Keratinocyte (primary cell): Measurements from ENCODE around the gene NRIP2. TPM values are rescaled to one million over a fixed set of nuclear protein-coding genes. Genes with fewer than 3 reads are reported as not detected.

Experiments
- DNase-seq: peaks from one replicate; pipeline ENCODE4 v3.0.0-alpha.2; 2011; ENCODE audit warnings: low read depth, missing footprints, low spot score
- FAIRE-seq: peaks from 2 replicates; lab custom pipeline; 2011; peaks lifted over from hg19 to GRCh38; lab: Jason Lieb, UNC
- H2AFZ ChIP-seq: 2 replicates; pipeline ENCODE4 v1.6.0; 2012; ENCODE audit warnings: low read length, control low read depth, inconsistent platforms; ENCODE audit not compliant: control insufficient read depth
- H3K27ac ChIP-seq: 2 replicates; pipeline ENCODE4 v1.5.1; 2011; ENCODE audit warnings: low read length; ENCODE audit not compliant: control insufficient read depth, insufficient read depth
- H3K27me3 ChIP-seq: 3 replicates; pipeline ENCODE4 v1.6.0; 2011; ENCODE audit warnings: low read length; ENCODE audit not compliant: control insufficient read depth, insufficient read depth; ENCODE audit errors: extremely low read depth
- H3K36me3 ChIP-seq, 2 experiments: 2 replicates in 1 of 2; 3 replicates in 1 of 2; pipeline ENCODE4 v1.5.1; 2011; ENCODE audit warnings: low read length in 2 of 2, mild to moderate bottlenecking in 1 of 2; ENCODE audit not compliant: control insufficient read depth in 2 of 2, insufficient read depth in 2 of 2; ENCODE audit errors: extremely low read depth in 1 of 2
- H3K4me1 ChIP-seq: 3 replicates; pipeline ENCODE4 v1.5.1; 2011; ENCODE audit warnings: low read length; ENCODE audit not compliant: control insufficient read depth, insufficient read depth; ENCODE audit errors: extremely low read depth
- H3K4me2 ChIP-seq: 3 replicates; pipeline ENCODE4 v1.6.0; 2011; ENCODE audit warnings: low read depth, low read length; ENCODE audit not compliant: control insufficient read depth, insufficient read depth; ENCODE audit errors: extremely low read depth
- H3K4me3 ChIP-seq, 3 experiments: fragments of 200-600 bp in 1 of 3; sonication (generic) in 1 of 3; 2 replicates in 2 of 3; 3 replicates in 1 of 3; pipeline ENCODE4 v1.5.1; 2011 to 2016; ENCODE audit warnings: low read length in 3 of 3, mild to moderate bottlenecking in 3 of 3, control low read depth in 2 of 3, inconsistent platforms in 1 of 3, low read depth in 1 of 3, mixed read lengths in 1 of 3, mixed run types in 1 of 3, moderate library complexity in 1 of 3; ENCODE audit not compliant: control insufficient read depth in 2 of 3, insufficient read depth in 2 of 3; ENCODE audit errors: extremely low read depth in 1 of 3
- H3K79me2 ChIP-seq: 2 replicates; pipeline ENCODE4 v1.6.0; 2012; ENCODE audit warnings: low read length; ENCODE audit not compliant: control insufficient read depth, insufficient read depth
- H3K9ac ChIP-seq: 3 replicates; pipeline ENCODE4 v1.6.0; 2011; ENCODE audit warnings: low read length; ENCODE audit not compliant: control insufficient read depth, insufficient read depth; ENCODE audit errors: extremely low read depth
- H3K9me1 ChIP-seq: 3 replicates; pipeline ENCODE4 v1.6.0; 2011; ENCODE audit warnings: low read length; ENCODE audit not compliant: control insufficient read depth, insufficient read depth; ENCODE audit errors: extremely low read depth
- H3K9me3 ChIP-seq: 2 replicates; pipeline ENCODE4 v1.5.1; 2012; ENCODE audit warnings: low read depth, low read length; ENCODE audit not compliant: control insufficient read depth
- H4K20me1 ChIP-seq: 3 replicates; pipeline ENCODE4 v1.6.0; 2011; ENCODE audit warnings: low read length; ENCODE audit not compliant: control insufficient read depth, insufficient read depth; ENCODE audit errors: extremely low read depth
- CTCF ChIP-seq, 3 experiments: IDR thresholded peaks in 1 of 3; conservative IDR thresholded peaks in 1 of 3; optimal IDR thresholded peaks in 1 of 3; 2 replicates in 2 of 3; 3 replicates in 1 of 3; pipeline versions ENCODE3 to v1.5.1; 2011; ENCODE audit warnings: low read length in 3 of 3, mild to moderate bottlenecking in 3 of 3, moderate library complexity in 2 of 3, control low read depth in 1 of 3, inconsistent platforms in 1 of 3; ENCODE audit not compliant: insufficient read depth in 2 of 3; ENCODE audit errors: extremely low read depth in 1 of 3
- EZH2 ChIP-seq: IDR thresholded peaks from one replicate; pipeline ENCODE4 v1.6.1; 2012; ENCODE audit warnings: inconsistent platforms, mild to moderate bottlenecking, low read length, moderate library complexity
- dilution Hi-C: fragments of 300-500 bp; cut with MboI; formaldehyde crosslinking; loops from one replicate; pipeline ENCODE4 v1.7.0; 2020; ENCODE audit warnings: low sequenced_read_pairs; ENCODE audit not compliant: extremely low pct_ligation_motif_present
- polyA plus RNA-seq, 5 experiments: library from polyadenylated mRNA; depleted of rRNA in 3 of 5; stranded (reverse) in 3 of 5; stranded (forward) in 1 of 5; unstranded in 1 of 5; fragments of >200 nt; gene quantifications; 1 replicate in 1 of 5; 2 replicates in 3 of 5; 3 replicates in 1 of 5; pipeline versions ENCODE4 v1.2.1 to v1.2.3, GENCODE V29; 2011 to 2012; ENCODE audit warnings: missing spikeins in 2 of 5, low read depth in 1 of 5, low replicate concordance in 1 of 5

Gene NRIP2
- polyA plus RNA-seq, 1 donor (not counting 4 experiments of a cell fraction or from before 2014, with no cell fraction given) = not detected

GRCh38 chr12:2806700-2807099, 28.1 kb downstream of the NRIP2 start:
- H3K27ac ChIP-seq = no peak overlapping the region
- no peak for FAIRE-seq

GRCh38 chr12:2805143-2805520, 29.7 kb downstream of the NRIP2 start:
- no peaks in the 10 kb centered on the region for H3K9me1 ChIP-seq
- H3K4me2 ChIP-seq = no peak overlapping the region
- no peak overlapping the region for H3K9ac ChIP-seq
- H3K9me3 ChIP-seq = no peaks in the 10 kb centered on the region
- H3K36me3 ChIP-seq = peaks cover 36 to 48% of the 10 kb centered on the region in 2 experiments
- DNase-seq (no peak), FAIRE-seq (no peak)
- TF ChIP-seq EZH2 = no peak
- TF ChIP-seq CTCF (optimal IDR thresholded peaks at IDR 0.05 in 1 of 3, IDR thresholded peaks at IDR 0.05 in 1 of 3, conservative IDR thresholded peaks at IDR 0.05 in 1 of 3; ENCODE audit: extremely low read depth in 1 of 3, insufficient read depth in 2 of 3, low read length in 3 of 3) = no peak
- no peak overlapping the region for H3K4me3 ChIP-seq
- H2AFZ ChIP-seq = no peak overlapping the region
- no peak overlapping the region for H3K27ac ChIP-seq
- H3K27me3 ChIP-seq = no peaks in the 10 kb centered on the region
- dilution Hi-C loops = no loop called here
- peaks cover 5% of the 10 kb centered on the region for H3K4me1 ChIP-seq
- H3K79me2 ChIP-seq = no peaks in the 10 kb centered on the region
- no peaks in the 10 kb centered on the region for H4K20me1 ChIP-seq

More at GRCh38 chr12:2806700-2807099, 28.1 kb downstream of the NRIP2 start:
- dilution Hi-C loops = no loop called here
- Histone ChIP-seq H3K9ac (no peak overlapping the region), H3K79me2 (no peaks in the 10 kb centered on the region), H4K20me1 (no peaks in the 10 kb centered on the region), H3K4me1 (no peaks in the 10 kb centered on the region), H2AFZ (no peak overlapping the region), H3K4me2 (no peak overlapping the region), H3K9me1 (no peaks in the 10 kb centered on the region), H3K36me3 (peaks cover 26 to 36% of the 10 kb centered on the region in 2 experiments), H3K27me3 (no peaks in the 10 kb centered on the region), H3K4me3 (no peak overlapping the region), H3K9me3 (no peaks in the 10 kb centered on the region)
- no peak for DNase-seq
- no peak for TF ChIP-seq EZH2
- no peak for TF ChIP-seq CTCF (optimal IDR thresholded peaks at IDR 0.05 in 1 of 3, IDR thresholded peaks at IDR 0.05 in 1 of 3, conservative IDR thresholded peaks at IDR 0.05 in 1 of 3; ENCODE audit: extremely low read depth in 1 of 3, insufficient read depth in 2 of 3, low read length in 3 of 3)
